Osteoblast (primary cell): Measurements from ENCODE around the gene MMEL1. TPM values are rescaled to one million over a fixed set of nuclear protein-coding genes. Genes with fewer than 3 reads are reported as not detected.

ENCODE experiments used
- DNase-seq: peaks from one replicate; pipeline ENCODE4 v3.0.0; 2011; ENCODE audit warnings: low spot score, mixed read lengths; ENCODE audit not compliant: insufficient read length; ENCODE audit errors: missing footprints
- H2AFZ ChIP-seq: 2 replicates; pipeline ENCODE4 v1.6.0; 2011; ENCODE audit warnings: mild to moderate bottlenecking, low read length
- H3K27ac ChIP-seq: 2 replicates; pipeline ENCODE4 v1.5.1; 2011; ENCODE audit warnings: mild to moderate bottlenecking, low read depth, low read length, moderate library complexity
- H3K27me3 ChIP-seq: 2 replicates; pipeline ENCODE4 v1.6.0; 2012; ENCODE audit warnings: mild to moderate bottlenecking, control low read depth, inconsistent platforms, low read length, moderate library complexity; ENCODE audit not compliant: insufficient read depth
- H3K36me3 ChIP-seq: 2 replicates; pipeline ENCODE4 v1.5.1; 2011; ENCODE audit warnings: mild to moderate bottlenecking, low read length, control low read depth, moderate library complexity; ENCODE audit not compliant: insufficient read depth
- H3K4me1 ChIP-seq: 2 replicates; pipeline ENCODE4 v1.5.1; 2011; ENCODE audit warnings: mild to moderate bottlenecking, low read length, control low read depth, moderate library complexity; ENCODE audit not compliant: insufficient read depth
- H3K4me2 ChIP-seq: 2 replicates; pipeline ENCODE4 v1.6.0; 2011; ENCODE audit warnings: mild to moderate bottlenecking, low read length; ENCODE audit not compliant: insufficient read depth
- H3K4me3 ChIP-seq: fragments of 200-600 bp; sonication (generic); 3 replicates; pipeline ENCODE4 v1.5.1; 2012; ENCODE audit warnings: mild to moderate bottlenecking, low read length, inconsistent platforms; ENCODE audit not compliant: insufficient read depth
- H3K79me2 ChIP-seq: 2 replicates; pipeline ENCODE4 v1.6.0; 2012; ENCODE audit warnings: mild to moderate bottlenecking, low read length, control low read depth, inconsistent platforms; ENCODE audit not compliant: insufficient read depth
- H3K9me3 ChIP-seq: 2 replicates; pipeline ENCODE4 v1.5.1; 2011; ENCODE audit warnings: low read depth, low read length, control low read depth
- H4K20me1 ChIP-seq: 2 replicates; pipeline ENCODE4 v1.6.0; 2012; ENCODE audit warnings: mild to moderate bottlenecking, low read length, control low read depth; ENCODE audit not compliant: insufficient read depth
- CTCF ChIP-seq: IDR thresholded peaks from 2 replicates; pipeline ENCODE4 v1.5.1; 2011; ENCODE audit warnings: mild to moderate bottlenecking, low read depth, low read length, moderate library complexity; ENCODE audit errors: extremely low read depth
- total RNA-seq: library from RNA; depleted of rRNA; stranded (reverse); fragments of >200 nt; gene quantifications from 2 replicates; pipeline ENCODE4 v1.2.3, GENCODE V29; 2012

Gene MMEL1
- total RNA-seq, 1 donor: under 0.01 TPM

GRCh38 chr1:2630498-2631135 lies 2.2 kb downstream of the MMEL1 start:
- TF ChIP-seq CTCF: no peak
- H3K4me2 ChIP-seq: no peak overlapping the region
- peak; percentile 77 for DNase-seq

GRCh38 chr1:2629627-2630497 lies 3.0 kb downstream of the MMEL1 start:
- no peak overlapping the region for H2AFZ ChIP-seq
- no peak overlapping the region for H3K4me3 ChIP-seq
- H3K27me3 ChIP-seq: peaks cover 24% of the 10 kb centered on the region
- H3K79me2 ChIP-seq: no peaks in the 10 kb centered on the region
- H4K20me1 ChIP-seq: no peaks in the 10 kb centered on the region
- TF ChIP-seq CTCF: no peak
- DNase-seq: peak; percentile 69
- no peaks in the 10 kb centered on the region for H3K9me3 ChIP-seq
- no peaks in the 10 kb centered on the region for H3K4me1 ChIP-seq
- H3K36me3 ChIP-seq: no peaks in the 10 kb centered on the region
- H3K4me2 ChIP-seq: no peak overlapping the region
- H3K27ac ChIP-seq: no peak overlapping the region

More at GRCh38 chr1:2630498-2631135, 2.2 kb downstream of the MMEL1 start:
- H3K4me1 ChIP-seq: no peaks in the 10 kb centered on the region
- no peak overlapping the region for H3K27ac ChIP-seq
- H3K4me3 ChIP-seq: no peak overlapping the region
- no peaks in the 10 kb centered on the region for H3K79me2 ChIP-seq
- H3K27me3 ChIP-seq: peaks cover 24% of the 10 kb centered on the region
- no peak overlapping the region for H2AFZ ChIP-seq
- H3K9me3 ChIP-seq: no peaks in the 10 kb centered on the region
- H3K36me3 ChIP-seq: no peaks in the 10 kb centered on the region
- H4K20me1 ChIP-seq: no peaks in the 10 kb centered on the region

- TF ChIP-seq CTCF: no peak
- DNase-seq: peak; percentile 63
- Histone ChIP-seq H3K4me1 (no peaks in the 10 kb centered on the region), H3K79me2 (no peaks in the 10 kb centered on the region), H3K27me3 (peaks cover 24% of the 10 kb centered on the region), H3K4me3 (no peak overlapping the region), H3K27ac (no peak overlapping the region), H2AFZ (no peak overlapping the region), H3K36me3 (no peaks in the 10 kb centered on the region), H3K4me2 (no peak overlapping the region), H4K20me1 (no peaks in the 10 kb centered on the region), H3K9me3 (no peaks in the 10 kb centered on the region)
Measured at GRCh38 chr1:2628933-2629626, 3.7 kb downstream of the MMEL1 start.
